Astrocyte (in vitro differentiated cells and primary cell): ENCODE results near the gene TBX2. TPM values are rescaled to one million over a fixed set of nuclear protein-coding genes. Genes with fewer than 3 reads are reported as not detected.

Experiments
- DNase-seq: peaks from one replicate; pipeline ENCODE4 v3.0.0-alpha.2; 2010; ENCODE audit warnings: low read depth
- FAIRE-seq: peaks from 2 replicates; lab custom pipeline; 2011; peaks lifted over from hg19 to GRCh38; lab: Jason Lieb, UNC
- H2AFZ ChIP-seq: 2 replicates; pipeline ENCODE4 v1.6.0; 2012; ENCODE audit warnings: low read depth, low read length, inconsistent platforms
- H3K27ac ChIP-seq: 2 replicates; pipeline ENCODE4 v1.5.1; 2011; ENCODE audit warnings: low read depth, low read length, inconsistent platforms
- H3K27me3 ChIP-seq: 2 replicates; pipeline ENCODE4 v1.6.0; 2011; ENCODE audit warnings: low read length, inconsistent platforms; ENCODE audit not compliant: insufficient read depth
- H3K36me3 ChIP-seq: 2 replicates; pipeline ENCODE4 v1.5.1; 2011; ENCODE audit warnings: low read length, inconsistent platforms; ENCODE audit not compliant: insufficient read depth
- H3K4me1 ChIP-seq: 2 replicates; pipeline ENCODE4 v1.5.1; 2011; ENCODE audit warnings: low read length, inconsistent platforms; ENCODE audit not compliant: insufficient read depth
- H3K4me2 ChIP-seq: 2 replicates; pipeline ENCODE4 v1.6.0; 2012; ENCODE audit warnings: low read length, inconsistent platforms
- H3K4me3 ChIP-seq: 2 replicates; pipeline ENCODE4 v1.5.1; 2011; ENCODE audit warnings: low read depth, mild to moderate bottlenecking, low read length, inconsistent platforms; ENCODE audit not compliant: insufficient read depth
- H3K79me2 ChIP-seq: 2 replicates; pipeline ENCODE4 v1.6.0; 2012; ENCODE audit warnings: mild to moderate bottlenecking, low read length, inconsistent platforms; ENCODE audit not compliant: insufficient read depth
- H3K9ac ChIP-seq: 2 replicates; pipeline ENCODE4 v1.6.0; 2012; ENCODE audit warnings: mild to moderate bottlenecking, low read length, inconsistent platforms
- H3K9me3 ChIP-seq: 2 replicates; pipeline ENCODE4 v1.5.1; 2012; ENCODE audit warnings: low read depth, mild to moderate bottlenecking, low read length, inconsistent platforms; ENCODE audit not compliant: insufficient read depth
- H4K20me1 ChIP-seq: 2 replicates; pipeline ENCODE4 v1.6.0; 2012; ENCODE audit warnings: low read length, inconsistent platforms; ENCODE audit not compliant: insufficient read depth
- H3K27ac Mint-ChIP-seq: one replicate; pipeline ENCODE4 v1.8.0; 2021; ENCODE audit warnings: mild to moderate bottlenecking, mixed read lengths; ENCODE audit not compliant: unreplicated experiment
- H3K27me3 Mint-ChIP-seq: one replicate; pipeline ENCODE4 v1.8.0; 2021; ENCODE audit warnings: low read depth, mixed read lengths; ENCODE audit not compliant: unreplicated experiment
- H3K36me3 Mint-ChIP-seq: one replicate; pipeline ENCODE4 v1.8.0; 2021; ENCODE audit warnings: low read depth, mixed read lengths; ENCODE audit not compliant: unreplicated experiment
- H3K4me1 Mint-ChIP-seq: one replicate; pipeline ENCODE4 v1.8.0; 2021; ENCODE audit warnings: low read depth, mixed read lengths; ENCODE audit not compliant: unreplicated experiment
- H3K4me3 Mint-ChIP-seq: one replicate; pipeline ENCODE4 v1.8.0; 2021; ENCODE audit warnings: mild to moderate bottlenecking, moderate library complexity, mixed read lengths; ENCODE audit not compliant: unreplicated experiment
- H3K9me3 Mint-ChIP-seq: one replicate; pipeline ENCODE4 v1.8.0; 2021; ENCODE audit warnings: mild to moderate bottlenecking, mixed read lengths; ENCODE audit not compliant: unreplicated experiment
- EZH2 ChIP-seq: IDR thresholded peaks from 2 replicates; pipeline ENCODE4 v1.6.1; 2012; ENCODE audit warnings: mild to moderate bottlenecking, low read length, inconsistent platforms; ENCODE audit not compliant: insufficient read depth
- total RNA-seq: library from RNA; stranded (reverse); gene quantifications from 2 replicates; pipeline ENCODE4 v1.2.1, GENCODE V29; 2021
- TF ChIP-seq, protein P1 (sequence below): IDR thresholded peaks from 2 replicates; pipeline ENCODE4 v1.5.1; 2011; ENCODE audit warnings: low read depth, mild to moderate bottlenecking, inconsistent platforms, low read length, moderate library complexity; ENCODE audit not compliant: insufficient read depth

TBX2 gene
- total RNA-seq, 1 donor from 2014 or later: 0.50 TPM

DNA sequence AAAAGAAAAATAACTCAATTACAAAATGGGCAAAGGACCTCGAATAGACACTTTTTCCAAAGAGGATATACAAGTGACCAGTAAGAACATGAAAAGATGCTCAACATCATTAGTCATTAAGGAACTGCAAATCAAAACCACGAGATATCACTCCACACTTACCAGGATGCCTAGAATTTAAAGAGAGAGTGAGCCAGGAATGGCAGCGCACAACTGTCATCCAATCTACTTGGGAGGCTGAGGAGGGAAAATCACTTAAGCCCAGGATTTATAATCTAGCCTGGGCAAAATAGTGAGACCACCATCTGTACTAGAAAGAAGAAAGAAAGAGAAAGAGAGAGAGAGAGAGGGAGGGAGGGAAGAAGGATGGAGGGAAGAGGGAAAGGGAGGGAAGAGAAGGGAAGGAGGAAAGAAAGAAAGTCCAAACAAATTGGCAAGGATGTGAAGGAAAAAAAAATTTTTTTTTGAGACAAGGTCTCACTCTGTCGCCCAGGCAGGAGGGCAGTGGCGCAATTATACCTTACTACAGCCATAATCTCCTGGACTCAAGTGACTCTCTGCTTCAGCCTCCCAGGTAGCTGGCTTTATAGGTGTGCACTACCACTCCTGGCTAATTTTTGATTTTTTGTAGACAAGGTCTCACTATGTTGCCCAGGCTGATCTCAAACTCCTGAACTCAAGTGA lies 22.6 kb downstream of the TBX2 start:
- Mint-ChIP-seq H3K36me3 (peaks cover 1% of the 10 kb centered on the region), H3K4me3 (no peak overlapping the region), H3K9me3 (peaks cover 3% of the 10 kb centered on the region), H3K4me1 (peaks cover 13% of the 10 kb centered on the region), H3K27me3 (peaks cover 31% of the 10 kb centered on the region), H3K27ac (no peak overlapping the region)
- no peak for DNase-seq
- no peak overlapping the region for H3K4me2 ChIP-seq
- no peaks in the 10 kb centered on the region for H3K9me3 ChIP-seq
- H2AFZ ChIP-seq: no peak overlapping the region
- no peaks in the 10 kb centered on the region for H3K36me3 ChIP-seq
- no peak overlapping the region for H3K4me3 ChIP-seq
- TF ChIP-seq EZH2: no peak
- TF ChIP-seq, protein P1, sequence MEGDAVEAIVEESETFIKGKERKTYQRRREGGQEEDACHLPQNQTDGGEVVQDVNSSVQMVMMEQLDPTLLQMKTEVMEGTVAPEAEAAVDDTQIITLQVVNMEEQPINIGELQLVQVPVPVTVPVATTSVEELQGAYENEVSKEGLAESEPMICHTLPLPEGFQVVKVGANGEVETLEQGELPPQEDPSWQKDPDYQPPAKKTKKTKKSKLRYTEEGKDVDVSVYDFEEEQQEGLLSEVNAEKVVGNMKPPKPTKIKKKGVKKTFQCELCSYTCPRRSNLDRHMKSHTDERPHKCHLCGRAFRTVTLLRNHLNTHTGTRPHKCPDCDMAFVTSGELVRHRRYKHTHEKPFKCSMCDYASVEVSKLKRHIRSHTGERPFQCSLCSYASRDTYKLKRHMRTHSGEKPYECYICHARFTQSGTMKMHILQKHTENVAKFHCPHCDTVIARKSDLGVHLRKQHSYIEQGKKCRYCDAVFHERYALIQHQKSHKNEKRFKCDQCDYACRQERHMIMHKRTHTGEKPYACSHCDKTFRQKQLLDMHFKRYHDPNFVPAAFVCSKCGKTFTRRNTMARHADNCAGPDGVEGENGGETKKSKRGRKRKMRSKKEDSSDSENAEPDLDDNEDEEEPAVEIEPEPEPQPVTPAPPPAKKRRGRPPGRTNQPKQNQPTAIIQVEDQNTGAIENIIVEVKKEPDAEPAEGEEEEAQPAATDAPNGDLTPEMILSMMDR: no peak
- peaks cover 10% of the 10 kb centered on the region for H3K27me3 ChIP-seq
- H3K9ac ChIP-seq: no peak overlapping the region
- no peaks in the 10 kb centered on the region for H3K79me2 ChIP-seq
- no peaks in the 10 kb centered on the region for H4K20me1 ChIP-seq
- H3K27ac ChIP-seq: no peak overlapping the region
- H3K4me1 ChIP-seq: no peaks in the 10 kb centered on the region
- FAIRE-seq: no peak

DNA sequence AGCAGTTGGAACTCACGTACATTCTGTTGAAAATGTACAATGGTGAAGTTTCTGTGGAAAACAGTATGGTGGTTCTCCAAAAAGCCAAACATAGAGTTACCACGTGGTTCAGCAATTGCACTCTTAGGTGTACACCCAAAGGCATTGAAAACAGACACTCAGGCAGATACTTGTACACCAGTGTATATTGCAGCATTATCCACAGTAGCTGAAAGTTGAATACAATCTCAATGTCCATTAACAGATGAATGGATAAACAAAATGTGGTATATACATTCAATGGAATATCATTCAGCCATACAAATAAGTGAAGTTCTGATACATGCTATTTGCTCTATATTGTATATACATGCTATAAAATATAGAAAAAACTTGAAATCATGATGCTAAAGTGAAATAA lies 23.2 kb downstream of the TBX2 start:
- TF ChIP-seq, protein P1: no peak
- TF ChIP-seq EZH2: no peak
- Mint-ChIP-seq H3K4me3 (no peak overlapping the region), H3K27ac (no peak overlapping the region), H3K9me3 (peaks cover 3% of the 10 kb centered on the region), H3K27me3 (peaks cover 31% of the 10 kb centered on the region), H3K36me3 (peaks cover 1% of the 10 kb centered on the region), H3K4me1 (peaks cover 17% of the 10 kb centered on the region)
- H4K20me1 ChIP-seq: no peaks in the 10 kb centered on the region
- H3K27me3 ChIP-seq: peaks cover 10% of the 10 kb centered on the region
- no peaks in the 10 kb centered on the region for H3K9me3 ChIP-seq
- H3K4me3 ChIP-seq: no peak overlapping the region
- no peaks in the 10 kb centered on the region for H3K79me2 ChIP-seq
- no peaks in the 10 kb centered on the region for H3K4me1 ChIP-seq
- H2AFZ ChIP-seq: no peak overlapping the region
- no peak for DNase-seq
- no peak overlapping the region for H3K27ac ChIP-seq
- no peak overlapping the region for H3K4me2 ChIP-seq
- no peak for FAIRE-seq
- no peak overlapping the region for H3K9ac ChIP-seq
- no peaks in the 10 kb centered on the region for H3K36me3 ChIP-seq

DNA sequence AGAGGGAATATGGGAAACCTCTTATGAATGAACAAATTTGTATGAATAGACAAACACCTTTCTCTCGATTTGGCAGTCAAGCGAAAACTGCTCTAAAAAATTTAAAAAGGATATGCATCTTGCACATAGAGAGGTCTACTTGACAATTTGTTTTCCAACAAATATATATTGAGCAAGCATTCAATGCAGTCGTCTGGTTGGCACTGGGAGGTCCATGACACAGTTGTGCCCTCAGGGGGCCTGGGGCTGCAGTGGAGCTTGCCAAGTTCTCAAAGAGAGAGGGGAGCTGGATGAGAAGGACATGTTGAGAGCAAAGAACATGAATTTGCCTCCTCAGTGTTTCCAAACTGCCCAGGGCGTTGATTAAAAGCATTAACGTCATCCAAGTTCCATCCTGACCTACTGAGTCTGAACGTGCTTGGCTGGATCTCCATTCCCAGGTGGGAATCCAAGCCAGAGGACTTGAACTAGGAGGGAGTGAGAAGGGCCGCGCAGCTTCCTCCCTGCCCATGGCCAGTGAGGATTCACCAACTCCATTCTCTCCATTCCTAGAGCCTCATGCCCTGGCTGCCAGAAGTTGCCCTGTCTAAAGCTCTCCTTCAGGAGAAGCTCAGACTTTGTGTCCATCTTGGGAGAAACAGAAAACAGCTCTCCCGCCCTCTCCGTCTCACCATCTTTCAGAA lies 24.5 kb downstream of the TBX2 start:
- H3K27me3 Mint-ChIP-seq: peaks cover 25% of the 10 kb centered on the region
- no peak overlapping the region for H3K27ac Mint-ChIP-seq
- Histone ChIP-seq H3K4me1 (no peaks in the 10 kb centered on the region), H3K9me3 (no peaks in the 10 kb centered on the region), H3K4me2 (no peak overlapping the region), H3K9ac (no peak overlapping the region), H4K20me1 (no peaks in the 10 kb centered on the region), H3K27ac (no peak overlapping the region), H3K27me3 (peaks cover 8% of the 10 kb centered on the region), H3K79me2 (no peaks in the 10 kb centered on the region), H3K4me3 (no peak overlapping the region), H2AFZ (no peak overlapping the region), H3K36me3 (no peaks in the 10 kb centered on the region)
- peaks cover 5% of the 10 kb centered on the region for H3K9me3 Mint-ChIP-seq
- peaks cover 1% of the 10 kb centered on the region for H3K36me3 Mint-ChIP-seq
- FAIRE-seq: no peak
- no peak for TF ChIP-seq EZH2
- TF ChIP-seq, protein P1: no peak
- H3K4me1 Mint-ChIP-seq: peaks cover 17% of the 10 kb centered on the region
- DNase-seq: no peak
- no peak overlapping the region for H3K4me3 Mint-ChIP-seq
